GM18868 (cell line): ENCODE results near the gene ENTPD6.
"Not testable (repeated sequence)": the region's sequence is repeated elsewhere in the genome, so short reads cannot be mapped to it uniquely, and the experiment has no call there.

Experiments used
- ATAC-seq: cut with Tn5 transposase; IDR thresholded peaks from one replicate; pipeline ENCODE4 v1.9.1; 2021; ENCODE audit warnings: mild to moderate bottlenecking, moderate library complexity; ENCODE audit not compliant: unreplicated experiment

Gene ENTPD6

DNA sequence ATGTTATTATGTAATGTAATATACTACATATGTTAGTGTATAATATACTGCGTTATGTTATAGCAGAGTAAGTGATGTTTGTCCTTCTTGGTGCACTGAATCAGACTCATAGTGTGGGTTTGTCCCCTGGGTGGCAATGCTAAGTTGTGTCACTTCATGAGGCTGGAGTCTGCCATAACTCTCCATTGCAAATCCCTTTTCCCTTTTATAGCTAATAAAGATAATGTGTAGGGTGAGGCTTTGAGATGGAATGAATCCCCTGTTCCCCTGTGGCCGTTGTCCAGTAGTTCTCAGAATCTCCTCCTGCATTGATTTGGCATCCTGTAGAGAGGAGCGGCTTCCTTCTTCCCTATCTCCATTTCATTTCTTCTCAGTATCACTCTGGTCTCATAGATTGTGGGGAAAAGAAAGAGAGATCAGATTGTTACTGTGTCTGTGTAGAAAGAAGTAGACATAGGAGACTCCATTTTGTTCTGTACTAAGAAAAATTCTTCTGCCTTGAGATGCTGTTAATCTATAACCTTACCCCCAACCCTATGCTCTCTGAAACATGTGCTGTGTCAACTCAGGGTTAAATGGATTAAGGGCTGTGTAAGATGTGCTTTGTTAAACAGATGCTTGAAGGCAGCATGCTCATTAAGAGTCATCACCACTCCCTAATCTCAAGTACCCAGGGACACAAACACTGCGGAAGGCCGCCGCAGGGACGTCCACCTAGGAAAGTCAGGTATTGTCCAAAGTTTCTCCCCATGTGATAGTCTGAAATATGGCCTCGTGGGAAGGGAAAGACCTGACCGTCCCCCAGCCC lies 45.5 kb downstream of the ENTPD6 start:
- not testable (repeated sequence) for ATAC-seq

DNA sequence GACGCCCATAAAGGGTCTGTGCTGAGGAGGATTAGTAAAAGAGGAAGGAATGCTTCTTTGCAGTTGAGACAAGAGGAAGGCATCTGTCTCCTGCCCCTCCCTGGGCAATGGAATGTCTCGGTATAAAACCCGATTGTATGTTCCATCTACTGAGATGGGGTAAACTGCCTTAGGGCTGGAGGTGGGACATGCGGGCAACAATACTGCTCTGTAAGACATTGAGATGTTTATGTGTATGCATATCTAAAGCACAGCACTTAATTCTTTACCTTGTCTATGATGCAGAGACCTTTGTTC lies 46.1 kb downstream of the ENTPD6 start:
- not testable (repeated sequence) for ATAC-seq

DNA sequence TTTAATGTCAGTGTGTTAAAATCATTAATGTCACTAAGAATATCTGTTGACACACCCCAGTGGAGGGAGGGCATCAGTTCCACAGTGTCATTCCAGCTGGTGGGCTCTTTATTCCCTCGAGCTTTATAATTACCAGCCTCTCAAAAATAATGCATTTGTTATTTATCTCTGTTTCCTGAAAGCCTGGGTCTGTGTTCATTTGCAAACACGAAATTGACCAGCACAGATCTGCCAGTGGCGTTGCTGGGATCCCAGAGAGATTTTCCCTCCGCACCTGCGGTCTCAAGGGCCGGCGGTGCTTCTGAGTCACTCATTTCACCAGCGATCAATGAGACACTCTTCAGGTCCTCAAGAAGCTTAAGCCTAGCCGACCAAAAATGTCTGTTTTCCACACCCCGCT lies 46.7 kb downstream of the ENTPD6 start:
- no peak for ATAC-seq

DNA sequence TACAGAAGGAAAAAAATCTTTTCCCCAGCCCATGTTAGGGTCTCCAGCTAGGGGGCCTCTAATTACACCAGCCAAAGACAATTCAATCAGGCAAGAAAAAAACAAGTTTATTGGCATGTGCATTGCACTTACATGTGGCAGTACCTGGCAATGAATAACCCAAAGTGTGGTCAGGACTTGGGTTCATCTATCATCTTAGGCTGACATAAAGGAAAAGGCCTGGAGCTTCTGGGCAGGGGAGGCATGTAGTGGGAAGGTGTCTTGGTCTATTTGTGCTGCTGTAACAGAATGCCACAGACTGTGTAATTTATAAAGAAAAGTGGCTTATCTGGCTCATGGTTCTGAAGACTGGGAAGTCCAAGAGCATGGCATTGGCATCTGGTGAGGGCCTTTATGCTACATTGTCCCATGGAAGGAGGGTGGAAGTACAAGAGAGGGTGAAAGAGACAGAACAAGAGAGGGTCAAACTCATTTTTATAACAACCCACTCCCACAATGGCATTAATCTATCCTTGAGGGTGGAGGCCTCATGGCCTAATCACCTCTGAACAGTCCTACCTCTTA lies 48.0 kb downstream of the ENTPD6 start:
- no peak for ATAC-seq

DNA sequence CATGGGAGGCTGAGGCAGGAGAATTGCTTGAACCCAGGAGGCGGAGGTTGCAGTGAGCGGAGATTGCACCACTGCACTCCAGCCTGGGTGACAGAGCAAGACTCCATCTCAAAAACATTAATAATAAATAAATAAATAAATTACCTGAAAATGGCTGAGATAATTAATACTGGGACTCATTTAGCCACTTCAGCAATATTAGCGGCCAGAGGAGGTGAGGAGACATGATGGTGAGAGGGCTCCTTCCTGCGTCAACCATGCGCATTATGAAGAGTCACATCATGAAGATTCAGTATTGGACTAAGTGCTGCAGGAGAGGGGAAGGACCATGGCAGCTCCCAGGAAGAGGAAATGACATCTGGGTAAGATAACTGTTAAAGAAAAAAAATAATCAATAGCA lies 49.5 kb downstream of the ENTPD6 start:
- ATAC-seq, result no peak

DNA sequence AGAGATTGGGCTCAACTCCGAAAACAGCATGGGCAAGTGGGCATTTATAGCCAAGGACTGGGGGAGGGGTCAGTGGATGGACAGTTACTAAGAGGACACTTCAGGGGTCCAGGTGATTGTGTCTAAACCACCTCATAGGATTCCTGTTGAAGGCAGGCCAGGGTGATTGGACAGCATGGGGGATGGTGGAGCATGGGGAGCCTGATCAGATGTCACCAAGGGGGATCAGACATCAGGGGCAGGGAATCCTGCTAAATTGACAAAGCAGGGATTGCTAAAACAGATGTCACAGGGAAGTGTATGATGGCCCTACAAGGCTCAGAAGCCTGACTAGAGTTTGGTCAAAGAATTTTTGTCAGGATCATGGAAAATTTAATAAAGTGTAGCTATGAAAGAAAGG lies 49.9 kb downstream of the ENTPD6 start:
- no peak for ATAC-seq

DNA sequence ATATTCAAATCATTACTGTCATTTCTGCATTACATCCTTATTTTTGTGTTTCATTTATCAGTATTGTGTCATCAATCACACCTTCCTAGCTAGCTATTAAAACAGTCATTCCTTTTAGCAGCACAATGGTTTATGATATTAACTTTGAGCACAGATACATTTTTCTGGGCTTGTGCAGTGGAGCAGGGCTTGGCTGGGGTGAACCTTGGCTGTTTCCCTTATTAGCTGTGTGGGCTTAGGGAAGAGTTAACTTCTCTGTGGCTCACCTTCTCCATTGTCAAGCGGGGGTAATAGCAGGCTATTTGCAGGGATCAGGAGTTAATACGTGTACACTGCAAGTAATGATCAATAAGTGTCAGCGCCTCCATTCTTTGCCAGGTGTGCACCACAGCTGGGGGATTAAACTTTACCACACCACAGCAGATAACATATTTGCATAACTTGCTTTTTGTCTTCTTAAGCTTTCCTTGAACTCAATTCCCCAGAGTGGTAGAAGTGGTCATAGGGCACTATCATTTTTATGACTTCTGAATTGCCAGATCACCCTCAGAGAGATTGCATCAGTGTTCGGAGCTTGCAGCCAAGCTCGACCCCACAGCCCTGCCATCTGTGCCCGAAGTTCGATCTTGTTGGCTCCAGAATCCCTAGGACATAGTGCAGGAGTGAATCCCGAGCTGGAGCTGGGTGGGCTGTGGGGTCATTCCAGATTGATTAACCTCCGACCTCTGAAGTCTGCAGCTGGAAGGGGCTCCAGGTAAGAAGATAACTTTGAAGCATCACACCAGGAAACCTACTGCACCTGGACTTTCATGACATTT lies 50.9 kb downstream of the ENTPD6 start:
- ATAC-seq, result no peak

DNA sequence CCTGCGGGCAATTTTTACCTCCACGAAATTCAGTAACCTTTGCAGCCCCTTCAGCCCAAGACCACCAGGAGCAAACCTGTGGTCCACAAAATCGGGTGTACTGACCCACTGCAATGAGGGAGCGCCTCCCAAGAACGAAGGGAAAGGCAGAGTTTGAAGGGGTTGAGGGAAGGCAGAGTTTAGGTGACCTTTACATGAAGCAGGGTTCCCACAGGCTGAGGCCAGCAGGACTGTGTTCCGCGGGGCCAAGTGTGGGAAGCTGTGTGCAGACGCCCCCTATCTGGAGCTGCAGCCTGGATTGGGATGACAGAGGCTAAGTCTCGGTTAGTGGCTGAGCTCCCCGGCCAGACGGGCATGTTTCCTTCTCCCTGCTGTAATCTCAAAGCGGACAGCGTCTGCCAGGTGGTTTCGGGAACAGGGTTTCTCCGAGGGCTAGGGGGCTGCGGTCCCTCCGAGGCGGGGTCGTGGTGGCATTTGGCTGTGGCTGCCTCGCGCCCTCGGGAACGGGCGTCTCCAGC lies 51.5 kb downstream of the ENTPD6 start:
- no peak for ATAC-seq

DNA sequence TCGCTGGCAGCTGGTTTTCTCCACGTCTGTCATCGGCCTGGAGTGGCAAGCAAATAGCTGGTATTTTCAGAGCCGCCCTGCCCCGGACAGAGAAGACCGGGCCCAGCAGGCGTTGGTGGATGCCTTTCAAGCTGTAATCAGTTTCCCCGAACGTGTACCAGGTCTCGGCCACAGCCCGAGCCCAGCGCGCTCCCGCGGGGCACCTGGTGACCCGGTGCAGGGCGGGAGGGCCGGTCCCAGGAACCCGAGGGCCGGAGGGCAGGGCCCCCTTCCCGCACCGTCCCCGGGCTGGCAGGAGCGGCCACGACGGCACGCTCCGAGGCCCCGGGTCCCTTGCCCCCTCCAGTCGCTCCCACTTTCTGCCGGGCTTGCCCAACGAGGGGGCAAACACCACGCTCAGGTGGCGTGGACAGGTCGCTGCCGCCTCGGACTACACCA lies 52.0 kb downstream of the ENTPD6 start:
- peak; percentile 24 for ATAC-seq

DNA sequence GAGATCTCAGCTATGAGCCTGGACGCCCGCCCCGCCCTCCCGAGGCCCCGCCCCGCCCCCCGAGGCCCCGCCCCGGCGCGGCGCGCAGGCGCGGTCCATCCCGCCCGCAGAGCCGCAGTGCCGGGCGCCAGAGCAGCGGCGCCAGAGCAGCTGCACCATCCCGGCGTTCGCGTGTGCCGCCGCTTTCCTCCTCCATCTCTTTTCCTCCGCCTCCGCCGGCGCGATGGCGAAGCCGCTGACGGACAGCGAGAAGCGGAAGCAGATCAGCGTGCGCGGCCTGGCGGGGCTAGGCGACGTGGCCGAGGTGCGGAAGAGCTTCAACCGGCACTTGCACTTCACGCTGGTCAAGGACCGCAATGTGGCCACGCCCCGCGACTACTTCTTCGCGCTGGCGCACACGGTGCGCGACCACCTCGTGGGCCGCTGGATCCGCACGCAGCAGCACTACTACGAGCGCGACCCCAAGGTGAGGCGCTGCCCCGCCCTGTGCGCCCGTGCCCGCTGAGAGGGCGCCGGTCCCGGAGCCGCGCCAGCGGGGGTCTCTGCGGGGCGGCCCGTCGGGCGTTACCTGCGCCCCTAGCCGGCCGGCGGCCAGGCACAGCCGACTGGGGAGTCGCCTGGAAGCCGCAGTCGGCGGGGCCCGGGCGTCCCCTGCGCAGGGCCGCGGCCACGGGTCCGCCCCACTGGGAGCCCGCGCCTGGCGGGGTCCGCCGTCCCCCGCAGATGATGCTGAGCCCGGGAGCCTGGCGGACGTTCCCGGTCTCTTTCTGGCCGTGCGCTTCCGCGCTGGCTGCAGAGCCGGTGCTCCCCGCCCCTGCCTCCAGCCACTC lies 52.7 kb downstream of the ENTPD6 start, which contains the start of gene PYGB:
Gene PYGB, plus strand, starts transcription at position 130 of the 830 bp plus-strand sequence. Its CDS starts 94 bp downstream, at position 224.
- peak; percentile 70 for ATAC-seq

DNA sequence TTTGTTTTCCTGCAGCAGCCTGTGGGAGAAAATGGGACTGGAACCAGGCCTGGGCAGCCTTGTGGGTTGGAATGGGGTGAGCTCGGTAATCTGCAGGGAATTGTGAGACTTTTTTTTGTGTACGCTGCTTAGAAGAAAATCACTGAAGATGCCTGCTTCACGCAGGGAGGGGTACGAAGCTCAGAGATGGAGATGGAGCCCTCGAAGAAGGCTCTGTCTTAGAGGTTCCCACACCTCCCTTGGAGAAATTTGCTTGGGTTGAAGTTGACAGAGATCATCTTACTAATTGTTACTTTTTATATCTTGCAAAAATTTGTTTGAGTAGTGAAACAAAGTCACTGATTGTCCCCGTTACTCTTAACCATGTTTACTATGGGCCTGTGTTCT lies 53.3 kb downstream of the ENTPD6 start:
- peak; percentile 4 for ATAC-seq

DNA sequence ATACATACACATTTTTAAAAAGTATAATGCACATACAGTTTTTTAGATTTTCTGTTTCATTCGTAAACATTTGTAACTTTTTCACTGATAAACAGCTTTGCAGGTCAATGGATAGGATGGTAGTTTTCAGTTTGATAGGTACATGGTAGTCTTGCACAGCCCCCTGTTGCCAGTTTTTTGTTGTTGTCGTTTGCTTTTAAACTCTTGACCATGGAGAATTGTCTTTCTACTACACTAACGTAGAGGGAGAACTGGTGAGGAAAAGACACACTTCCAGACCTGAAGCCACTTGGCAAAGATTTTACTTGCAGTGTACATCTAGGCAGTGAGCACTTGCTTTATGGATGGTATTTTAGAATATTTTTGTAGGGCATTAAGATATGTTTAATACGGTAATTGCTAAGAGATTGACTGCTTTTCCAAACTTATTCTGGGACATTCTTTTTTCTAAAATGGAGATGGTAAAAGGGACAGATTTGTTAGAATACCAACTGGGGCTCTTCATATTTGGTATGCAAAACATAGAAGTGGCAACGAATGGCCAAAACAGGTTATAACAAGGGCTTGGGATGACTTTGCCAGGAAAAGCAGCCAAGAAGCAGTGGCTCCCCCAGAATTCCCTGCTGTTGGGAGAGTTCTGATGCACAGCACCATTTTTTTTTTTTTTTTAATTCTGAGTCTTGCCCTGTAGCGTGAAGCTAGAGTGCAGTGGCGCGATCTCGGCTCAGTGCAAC lies 53.9 kb downstream of the ENTPD6 start:
- ATAC-seq, result no peak

DNA sequence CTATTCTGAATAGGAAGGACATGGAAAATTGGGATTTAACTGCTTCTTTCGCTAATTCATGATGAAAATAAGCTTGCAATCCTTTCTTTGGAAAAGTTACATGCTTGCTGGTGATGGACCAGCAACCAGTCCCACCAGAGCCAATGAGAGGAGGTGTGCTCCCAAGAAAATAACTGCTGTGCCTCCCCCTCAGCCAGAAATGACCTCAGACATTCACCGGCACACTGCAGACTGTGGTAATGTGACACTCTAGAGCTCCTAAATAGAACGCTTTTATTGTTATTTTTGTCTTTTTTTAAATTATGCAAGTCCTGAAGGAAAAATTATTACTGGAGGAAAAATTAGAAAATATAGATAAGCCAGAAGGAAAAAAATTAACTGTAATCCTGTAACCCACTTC lies 55.0 kb downstream of the ENTPD6 start:
- no peak for ATAC-seq

DNA sequence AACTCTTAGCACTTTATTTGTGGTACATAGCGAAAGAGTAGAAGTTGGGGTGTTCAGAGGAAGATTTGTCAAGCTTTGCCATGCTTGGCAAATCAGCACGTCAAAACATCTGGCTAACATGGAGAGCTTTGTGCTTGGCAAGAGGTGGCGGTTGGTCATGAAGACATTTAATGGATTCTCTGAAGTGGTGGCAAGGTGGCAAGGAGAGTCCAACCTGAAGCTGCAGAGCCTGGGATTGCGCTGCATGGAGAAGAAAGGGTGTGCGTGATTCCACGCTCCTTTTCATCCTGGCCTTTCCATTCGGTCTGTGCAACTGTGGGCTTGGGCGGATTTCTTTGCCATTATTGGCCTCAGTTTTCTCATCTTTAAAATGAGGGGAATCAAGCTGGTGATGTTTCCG lies 55.5 kb downstream of the ENTPD6 start:
- no peak for ATAC-seq

DNA sequence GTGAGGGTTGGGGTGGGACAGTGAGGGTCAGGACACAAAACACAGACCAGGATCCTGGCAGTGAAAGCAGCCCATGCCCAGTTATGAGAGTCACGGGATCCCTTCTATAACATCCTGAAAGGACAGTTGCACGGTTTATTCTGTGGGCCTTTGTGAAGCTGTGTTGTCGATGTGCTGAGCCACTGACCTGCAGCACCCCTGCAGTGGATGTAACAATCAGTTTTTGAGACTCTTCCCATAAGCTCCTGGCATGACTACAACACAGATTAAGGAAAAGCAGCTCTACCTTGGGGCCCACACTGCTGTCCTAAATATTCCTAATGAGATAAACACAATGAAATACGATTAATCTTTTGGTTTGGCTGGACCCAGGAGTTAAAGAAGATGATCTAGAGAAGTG lies 56.0 kb downstream of the ENTPD6 start:
- ATAC-seq, result no peak

DNA sequence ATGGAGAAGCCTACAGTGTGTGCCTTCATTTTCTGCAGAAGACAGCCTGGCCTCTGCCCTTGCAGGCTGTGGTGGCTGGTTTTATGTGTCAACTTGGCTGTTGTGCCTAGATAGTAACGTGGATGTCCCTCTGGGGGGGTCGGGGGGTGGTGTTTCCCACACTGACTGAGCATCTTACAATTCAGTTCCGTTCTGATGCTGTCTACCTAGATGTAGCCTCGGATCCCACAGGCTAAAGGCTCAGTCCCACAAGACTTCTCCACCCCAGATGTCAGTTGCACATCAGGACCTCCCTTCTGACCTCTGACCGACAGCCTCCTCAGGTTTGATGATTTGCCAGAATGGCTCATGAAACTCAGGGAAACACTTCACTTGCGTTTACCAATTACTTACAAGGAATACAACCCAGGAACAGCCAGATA lies 56.7 kb downstream of the ENTPD6 start:
- no peak for ATAC-seq

DNA sequence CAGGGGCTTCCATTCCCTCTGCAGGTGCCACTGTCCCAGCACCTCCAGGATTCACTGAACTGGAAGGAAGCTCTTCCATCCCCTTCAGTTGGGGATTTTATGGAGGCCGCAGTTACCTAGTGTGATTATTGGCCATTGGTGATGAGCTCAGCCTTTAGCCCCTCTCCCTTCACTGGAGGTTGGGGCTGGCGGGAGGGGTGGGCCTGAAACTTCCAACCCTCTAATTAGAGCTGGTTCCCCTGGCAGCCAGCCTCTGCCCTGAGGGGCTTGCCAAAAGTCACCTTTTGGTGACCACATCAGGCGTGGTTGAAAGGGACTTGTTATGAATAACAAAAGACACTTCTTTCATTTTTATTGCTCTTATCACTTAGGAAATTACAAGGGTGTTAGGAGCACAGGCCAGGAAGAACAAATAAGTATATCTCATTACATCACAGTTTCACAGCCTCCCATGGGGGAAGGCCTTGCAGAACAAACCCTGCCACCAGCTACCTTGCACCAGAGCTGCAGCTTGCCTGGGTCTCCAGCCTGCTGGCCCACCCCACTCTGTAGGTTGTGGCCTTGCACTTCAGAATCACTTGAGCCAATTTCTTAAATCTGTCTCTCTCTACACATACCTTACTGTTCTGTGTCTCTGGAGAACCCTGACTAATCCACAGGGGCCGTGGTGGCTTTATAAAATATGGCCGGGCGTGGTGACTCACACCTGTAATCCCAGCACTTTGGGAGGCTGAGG lies 57.3 kb downstream of the ENTPD6 start:
- ATAC-seq, result no peak

DNA sequence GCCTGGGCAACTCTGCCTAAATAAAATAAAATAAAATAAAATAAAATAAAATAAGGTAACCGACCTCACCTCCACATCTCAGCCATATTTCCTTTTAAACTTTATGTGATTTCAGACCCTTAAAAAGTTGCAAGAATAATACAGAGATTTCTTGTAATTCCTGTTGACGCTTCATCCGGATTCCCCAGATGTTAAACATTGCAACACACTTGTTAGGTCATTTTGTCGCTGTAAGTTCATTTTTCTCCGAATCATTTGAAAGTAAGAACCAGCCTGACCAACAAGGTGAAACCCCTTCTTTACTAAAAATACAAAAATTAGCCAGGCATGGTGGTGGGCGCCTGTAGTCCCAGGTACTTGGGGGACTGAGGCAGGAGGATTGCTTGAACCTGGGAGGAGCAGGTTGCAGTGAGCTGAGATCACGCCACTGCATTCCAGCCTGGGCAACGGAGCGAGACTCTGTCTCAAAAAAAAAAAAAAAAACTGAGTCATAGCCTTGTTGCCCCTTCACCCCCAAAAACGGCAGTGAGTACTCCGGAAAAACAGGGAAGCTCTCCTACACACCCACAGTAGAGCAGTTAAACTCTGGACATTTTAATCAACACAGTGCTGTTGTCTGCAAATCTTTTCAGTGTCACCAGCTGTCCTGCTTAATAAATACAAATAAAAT lies 58.2 kb downstream of the ENTPD6 start:
- no peak for ATAC-seq

DNA sequence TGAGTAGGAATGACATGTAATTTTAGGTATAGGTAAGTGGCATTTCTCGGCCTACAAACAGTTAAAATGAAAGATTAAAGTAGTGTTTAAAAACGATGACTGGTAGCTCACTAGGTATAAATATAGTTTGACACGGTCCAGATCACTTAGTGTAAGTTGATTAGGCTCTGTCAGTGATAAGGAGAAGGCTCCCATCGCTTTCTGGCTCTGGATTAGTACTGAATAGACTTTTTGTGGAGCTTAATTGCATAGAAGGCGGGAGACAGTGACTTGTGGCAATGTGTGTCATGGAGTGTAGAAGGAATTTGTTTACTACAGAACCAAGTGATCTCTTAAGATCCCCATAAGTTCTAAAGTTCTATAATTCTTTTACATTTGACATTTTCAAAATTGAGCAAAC lies 59.1 kb downstream of the ENTPD6 start:
- ATAC-seq, result no peak
